K562 (cell line): ENCODE data around the gene ERGIC1. TPM values are rescaled to one million over a fixed set of nuclear protein-coding genes. Genes with fewer than 3 reads are reported as not detected.
A peak's percentile ranks its signal among the peaks of the same experiment; 100 is the strongest.

Source experiments
- DDX20 ChIP-seq: fragments of 450-650 bp; IDR thresholded peaks from 2 replicates; pipeline ENCODE4 v1.6.1; 2016; ENCODE audit warnings: missing genetic modification characterization, low read depth, mild to moderate bottlenecking, missing compliant biosample characterization, moderate library complexity
- FOS ChIP-seq: IDR thresholded peaks from 3 replicates; pipeline ENCODE4 v1.6.1; 2011; ENCODE audit not compliant: insufficient read length; ENCODE audit errors: extremely low read depth
- FOSL1 ChIP-seq: fragments of 200-800 bp; sonication (Bioruptor generic); conservative IDR thresholded peaks from 2 replicates; pipeline ENCODE4 v1.6.1; 2016; ENCODE audit warnings: missing genetic modification characterization, missing compliant biosample characterization
- GATAD2A ChIP-seq: fragments of 450-650 bp; IDR thresholded peaks from 2 replicates; pipeline ENCODE4 v1.6.1; 2017
- ID3 ChIP-seq, 2 experiments: fragments of 250-450 bp in 1 of 2; fragments of 450-650 bp in 1 of 2; sonication (Bioruptor Pico) in 1 of 2; IDR thresholded peaks; 2 replicates each; pipeline versions ENCODE4 v1.6.1 to v1.8.0; 2016 to 2021; ENCODE audit warnings: mild to moderate bottlenecking in 2 of 2, moderate library complexity in 2 of 2, missing compliant biosample characterization in 1 of 2, missing genetic modification characterization in 1 of 2
- NCOA6 ChIP-seq: fragments of 450-650 bp; IDR thresholded peaks from 2 replicates; pipeline ENCODE4 v1.6.1; 2017; ENCODE audit warnings: mild to moderate bottlenecking
- NFXL1 ChIP-seq: fragments of 450-650 bp; formaldehyde crosslinking; IDR thresholded peaks from 2 replicates; pipeline ENCODE4 v1.4.0; 2021; ENCODE audit warnings: mild to moderate bottlenecking
- PCBP2 ChIP-seq: fragments of 200-400 bp; formaldehyde crosslinking; IDR thresholded peaks from 2 replicates; pipeline ENCODE4 v1.6.1; 2018; ENCODE audit warnings: low read length, low read depth, mild to moderate bottlenecking, moderate library complexity; ENCODE audit not compliant: poor library complexity, severe bottlenecking
- POLR2AphosphoS5 ChIP-seq: IDR thresholded peaks from 2 replicates; pipeline ENCODE4 v1.6.1; 2011; ENCODE audit warnings: mild to moderate bottlenecking, low read depth, low read length, moderate library complexity; ENCODE audit not compliant: control insufficient read depth, insufficient read depth
- RCOR1 ChIP-seq, 2 experiments: IDR thresholded peaks; 2 replicates each; pipeline ENCODE4 v1.6.1; 2012; ENCODE audit warnings: low read depth in 2 of 2, low read length in 2 of 2, borderline replicate concordance in 1 of 2, improper control_type of control experiment in 1 of 2
- SMAD1 ChIP-seq: fragments of 150-350 bp; IDR thresholded peaks from 2 replicates; pipeline ENCODE4 v1.6.1; 2014; ENCODE audit warnings: low read length, low read depth; ENCODE audit not compliant: partially characterized antibody
- SNRNP70 ChIP-seq: fragments of 200-400 bp; formaldehyde crosslinking; optimal IDR thresholded peaks from 2 replicates; pipeline ENCODE3; 2017; ENCODE audit warnings: low read depth, low read length
- SOX6 ChIP-seq: fragments of 450-650 bp; IDR thresholded peaks from 2 replicates; pipeline ENCODE4 v1.6.1; 2014; ENCODE audit warnings: mild to moderate bottlenecking
- SPI1 ChIP-seq: IDR thresholded peaks from 2 replicates; pipeline ENCODE4 v1.6.1; 2011; ENCODE audit warnings: low read depth, low read length, control low read depth, borderline replicate concordance
- TBP ChIP-seq: optimal IDR thresholded peaks from 2 replicates; pipeline ENCODE3; 2011; ENCODE audit warnings: low read depth, low read length, improper control_type of control experiment
- TCF7L2 ChIP-seq: fragments of 150-350 bp; IDR thresholded peaks from 2 replicates; pipeline ENCODE4 v1.6.1; 2016; ENCODE audit warnings: low read depth, mild to moderate bottlenecking, low read length, moderate library complexity
- TOE1 ChIP-seq, 2 experiments: fragments of 450-650 bp in 1 of 2; sonication (generic) in 1 of 2; formaldehyde crosslinking in 1 of 2; IDR thresholded peaks; 2 replicates each; pipeline versions ENCODE4 v1.7.1 to v1.8.0; 2016 to 2022; ENCODE audit warnings: borderline replicate concordance in 2 of 2, mild to moderate bottlenecking in 2 of 2, antibody characterized with exemption in 1 of 2, inconsistent platforms in 1 of 2, low read depth in 1 of 2, missing genetic modification reagents in 1 of 2, moderate library complexity in 1 of 2
- WHSC1 ChIP-seq: IDR thresholded peaks from one replicate; pipeline ENCODE4 v1.6.1; 2012; ENCODE audit warnings: low read length, control low read depth, inconsistent platforms
- ZBTB43 ChIP-seq: sonication (generic); formaldehyde crosslinking; IDR thresholded peaks from 2 replicates; pipeline ENCODE4 v1.8.0; 2023; ENCODE audit warnings: mild to moderate bottlenecking, missing genetic modification reagents
- ZBTB7A ChIP-seq: IDR thresholded peaks from 2 replicates; pipeline ENCODE4 v1.6.1; 2011; ENCODE audit warnings: low read depth, mild to moderate bottlenecking, low read length, moderate library complexity, borderline replicate concordance; ENCODE audit not compliant: control insufficient read depth
- ZEB2 ChIP-seq: fragments of 450-650 bp; IDR thresholded peaks from 2 replicates; pipeline ENCODE4 v1.6.1; 2016
- ZFP30 ChIP-seq: fragments of 250-450 bp; sonication (Bioruptor Pico); IDR thresholded peaks from 2 replicates; pipeline ENCODE4 v1.8.0; 2022; ENCODE audit warnings: moderate library complexity, mild to moderate bottlenecking, inconsistent platforms, borderline replicate concordance
- ZNF24 ChIP-seq: fragments of 450-650 bp; IDR thresholded peaks from 2 replicates; pipeline ENCODE4 v1.6.1; 2016
- ZNF282 ChIP-seq: sonication (generic); formaldehyde crosslinking; IDR thresholded peaks from 2 replicates; pipeline ENCODE4 v1.8.1; 2023; ENCODE audit warnings: missing genetic modification reagents
- ZNF764 ChIP-seq: fragments of 250-450 bp; sonication (Bioruptor Pico); IDR thresholded peaks from 2 replicates; pipeline ENCODE4 v1.4.0; 2020; ENCODE audit warnings: low read depth, mild to moderate bottlenecking, moderate library complexity
- ZNF77 ChIP-seq: fragments of 250-450 bp; sonication (Bioruptor Pico); IDR thresholded peaks from 2 replicates; pipeline ENCODE4 v1.5.0; 2020
- polyA plus RNA-seq, 8 experiments: library from polyadenylated mRNA; depleted of rRNA in 4 of 8; stranded (reverse) in 5 of 8; unstranded in 3 of 8; fragments of >200 nt; fragmentation: Nextera tagmentation in 2 of 8; fragmentation: Illumina TruSeq in 1 of 8; extraction: Ambion mirVana in 2 of 8; extraction: Trizol in 1 of 8; gene quantifications; 2 replicates each; pipeline versions ENCODE4 v1.2.1 to v1.2.3, GENCODE V29; 2011 to 2014; ENCODE audit warnings: inconsistent platforms in 1 of 8, missing spikeins in 1 of 8
- total RNA-seq, 7 experiments: library from RNA; depleted of rRNA in 6 of 7; stranded (reverse); fragments of >200 nt in 6 of 7; fragmentation: Illumina TruSeq in 2 of 7; extraction: Trizol in 2 of 7; gene quantifications; 2 replicates each; pipeline versions ENCODE4 v1.2.1 to v1.2.3, GENCODE V29; 2011 to 2021; ENCODE audit warnings: low replicate concordance in 1 of 7

Gene ERGIC1
- total and polyA plus RNA-seq, 9 of the 15 experiments (the other 6 are each of a cell fraction or from before 2014, with no cell fraction given): 5.5 to 68.4 (median 36.4) TPM

GRCh38 chr5:172983542-172984243, 149.6 kb downstream of the ERGIC1 start, which contains the start of gene ATP6V0E1 (continued):
- no peak for TF ChIP-seq PCBP2
- no peak for TF ChIP-seq ZNF282 (CRISPR knock-in tag)
- peak; percentile 59 for TF ChIP-seq ZBTB7A
- no peak for TF ChIP-seq SPI1
- no peak for TF ChIP-seq NFXL1 (CRISPR knock-in tag)
- TF ChIP-seq WHSC1: no peak
- peak; percentile 93; the same call in 1 of the 2 replicates for TF ChIP-seq SOX6
- peak; percentile 63 for TF ChIP-seq SMAD1
- TF ChIP-seq FOS: peak; percentile 1
- TF ChIP-seq ZNF764 (CRISPR knock-in tag): no peak
- no peak for TF ChIP-seq DDX20 (tag)
- no peak for TF ChIP-seq ZEB2
- no peak for TF ChIP-seq GATAD2A
- TF ChIP-seq NCOA6: no peak
- peak; percentile 88 for TF ChIP-seq POLR2AphosphoS5
- TF ChIP-seq ZNF24: no peak
- no peak for TF ChIP-seq ID3 (CRISPR knock-in tag; IDR thresholded peaks at IDR 0.05)
- TF ChIP-seq ID3 (tag; IDR thresholded peaks at IDR 0.05): 0 out of 2 replicates have a peak, but pooled peaks have one; percentile 41
- no peak for TF ChIP-seq ZFP30 (CRISPR knock-in tag)
- no peak for TF ChIP-seq FOSL1 (tag)
- TF ChIP-seq ZBTB43: peak; percentile 92; the same call in 1 of the 2 replicates
- peak in 1 of 2 experiments; percentile 14; a peak in 1 of 4 replicates for TF ChIP-seq RCOR1 (IDR thresholded peaks at IDR 0.05; ENCODE audit: borderline replicate concordance in 1 of 2, low read depth in 2 of 2, low read length in 2 of 2)
- no peak for TF ChIP-seq SNRNP70
- no peak for TF ChIP-seq TCF7L2
- peak; percentile 96 for TF ChIP-seq TOE1 (IDR thresholded peaks at IDR 0.05; ENCODE audit: borderline replicate concordance)
- TF ChIP-seq TOE1 (CRISPR knock-in tag; IDR thresholded peaks at IDR 0.05; ENCODE audit: borderline replicate concordance, low read depth): no peak
- no peak for TF ChIP-seq ZNF77 (CRISPR knock-in tag)
- TF ChIP-seq TBP: peak; percentile 56
